WTC11 (cell line): ENCODE data around the gene ARHGAP8. TPM values are rescaled to one million over a fixed set of nuclear protein-coding genes. Genes with fewer than 3 reads are reported as not detected.
A peak's percentile ranks its signal among the peaks of the same experiment; 100 is the strongest.

Experiments
- ATAC-seq: fragments of 200-7000 bp; cut with Tn5 transposase; 2 replicates; pipeline ENCODE4 v1.10.0; 2021; ENCODE audit warnings: mild to moderate bottlenecking, moderate library complexity
- CTCF ChIA-PET: fragments of 300-600 bp; sonication (Branson Sonifier 250); formaldehyde crosslinking; loops from one replicate; lab custom pipeline; 2021; ENCODE audit warnings: antibody characterized with exemption; lab: Charles Lee
- POLR2A ChIA-PET: fragments of 350-600 bp; sonication (Branson Sonifier 250); formaldehyde crosslinking; loops from one replicate; lab custom pipeline; 2021; ENCODE audit warnings: antibody characterized with exemption; lab: Charles Lee
- DNase-seq: peaks from one replicate; pipeline ENCODE4 v3.0.0; 2021; ENCODE audit warnings: low spot score
- H3K27ac Mint-ChIP-seq: 2 replicates; pipeline ENCODE4 v1.8.0; 2021; ENCODE audit warnings: mixed read lengths
- H3K27me3 Mint-ChIP-seq: 2 replicates; pipeline ENCODE4 v1.8.0; 2021; ENCODE audit warnings: low read depth, mild to moderate bottlenecking, moderate library complexity, mixed read lengths
- H3K36me3 Mint-ChIP-seq: 2 replicates; pipeline ENCODE4 v1.8.0; 2021; ENCODE audit warnings: mixed read lengths
- H3K4me1 Mint-ChIP-seq: 2 replicates; pipeline ENCODE4 v1.8.0; 2022; ENCODE audit warnings: mixed read lengths
- H3K4me3 Mint-ChIP-seq: 2 replicates; pipeline ENCODE4 v1.8.0; 2021; ENCODE audit warnings: mild to moderate bottlenecking, moderate library complexity, mixed read lengths
- H3K9me3 Mint-ChIP-seq: 2 replicates; pipeline ENCODE4 v1.8.0; 2021; ENCODE audit warnings: mixed read lengths
- ATF6 ChIP-seq: sonication (generic); formaldehyde crosslinking; IDR thresholded peaks from 2 replicates; pipeline ENCODE4 v1.8.1; 2023; ENCODE audit warnings: mild to moderate bottlenecking, missing genetic modification reagents
- ESRRA ChIP-seq: sonication (generic); formaldehyde crosslinking; IDR thresholded peaks from 2 replicates; pipeline ENCODE4 v1.8.1; 2022; ENCODE audit warnings: mild to moderate bottlenecking, missing genetic modification reagents, borderline replicate concordance
- KAT7 ChIP-seq: sonication (generic); formaldehyde crosslinking; IDR thresholded peaks from 2 replicates; pipeline ENCODE4 v1.8.1; 2023; ENCODE audit warnings: missing genetic modification reagents, mild to moderate bottlenecking, borderline replicate concordance
- MYBL2 ChIP-seq: sonication (generic); formaldehyde crosslinking; IDR thresholded peaks from 2 replicates; pipeline ENCODE4 v1.8.1; 2023; ENCODE audit warnings: mild to moderate bottlenecking, moderate library complexity, missing genetic modification reagents
- NR2C2 ChIP-seq: sonication (generic); formaldehyde crosslinking; IDR thresholded peaks from 2 replicates; pipeline ENCODE4 v1.8.0; 2022; ENCODE audit warnings: mild to moderate bottlenecking, missing genetic modification reagents
- SMAD3 ChIP-seq: sonication (generic); formaldehyde crosslinking; IDR thresholded peaks from 2 replicates; pipeline ENCODE4 v1.8.0; 2022; ENCODE audit warnings: missing genetic modification reagents, mild to moderate bottlenecking, borderline replicate concordance
- SOX15 ChIP-seq: fragments of 250-450 bp; sonication (Bioruptor Pico); IDR thresholded peaks from 2 replicates; pipeline ENCODE4 v1.9.0; 2021; ENCODE audit warnings: mild to moderate bottlenecking
- TEAD4 ChIP-seq: sonication (generic); formaldehyde crosslinking; IDR thresholded peaks from 2 replicates; pipeline ENCODE4 v1.8.0; 2022; ENCODE audit warnings: mild to moderate bottlenecking, missing genetic modification reagents
- ZBTB21 ChIP-seq: sonication (generic); formaldehyde crosslinking; IDR thresholded peaks from 2 replicates; pipeline ENCODE4 v1.8.1; 2023; ENCODE audit warnings: mild to moderate bottlenecking, missing genetic modification reagents, borderline replicate concordance
- ZMAT4 ChIP-seq: fragments of 250-450 bp; sonication (Bioruptor Pico); IDR thresholded peaks from 2 replicates; pipeline ENCODE4 v1.9.0; 2021; ENCODE audit warnings: mild to moderate bottlenecking
- ZNF219 ChIP-seq: sonication (generic); formaldehyde crosslinking; IDR thresholded peaks from 2 replicates; pipeline ENCODE4 v1.8.0; 2023; ENCODE audit warnings: missing genetic modification reagents, mild to moderate bottlenecking, borderline replicate concordance
- ZNF232 ChIP-seq: sonication (generic); formaldehyde crosslinking; IDR thresholded peaks from 2 replicates; pipeline ENCODE4 v1.8.0; 2022; ENCODE audit warnings: mild to moderate bottlenecking, missing genetic modification reagents
- ZNF416 ChIP-seq: fragments of 250-450 bp; sonication (Bioruptor Pico); IDR thresholded peaks from 2 replicates; pipeline ENCODE4 v1.9.0; 2021; ENCODE audit warnings: mild to moderate bottlenecking, inconsistent platforms
- ZNF423 ChIP-seq: fragments of 250-450 bp; sonication (Bioruptor Pico); IDR thresholded peaks from 2 replicates; pipeline ENCODE4 v2.1.2; 2022; ENCODE audit warnings: mild to moderate bottlenecking, moderate library complexity
- total RNA-seq: library from RNA; stranded (reverse); gene quantifications from 3 replicates; pipeline ENCODE4 v1.2.3, GENCODE V29; 2021
- TF ChIP-seq, protein P1 (sequence below): sonication (generic); formaldehyde crosslinking; conservative IDR thresholded peaks from 2 replicates; pipeline ENCODE4 v1.8.1; 2023; ENCODE audit warnings: mild to moderate bottlenecking, low read depth, missing genetic modification reagents, moderate library complexity
- TF ChIP-seq, protein P2 (sequence below): sonication (generic); formaldehyde crosslinking; IDR thresholded peaks from 2 replicates; pipeline ENCODE4 v1.8.0; 2022; ENCODE audit warnings: missing genetic modification reagents
- TF ChIP-seq, protein P3 (sequence below): sonication (generic); formaldehyde crosslinking; IDR thresholded peaks from 2 replicates; pipeline ENCODE4 v1.8.0; 2022; ENCODE audit warnings: mild to moderate bottlenecking, missing genetic modification reagents

ARHGAP8 gene
- total RNA-seq, 1 experiment from 2014 or later: 61.4 TPM

- TF ChIP-seq ESRRA (CRISPR knock-in tag) (no peak), ZNF416 (CRISPR knock-in tag) (no peak), ZNF232 (no peak)
- TF ChIP-seq, protein P1, sequence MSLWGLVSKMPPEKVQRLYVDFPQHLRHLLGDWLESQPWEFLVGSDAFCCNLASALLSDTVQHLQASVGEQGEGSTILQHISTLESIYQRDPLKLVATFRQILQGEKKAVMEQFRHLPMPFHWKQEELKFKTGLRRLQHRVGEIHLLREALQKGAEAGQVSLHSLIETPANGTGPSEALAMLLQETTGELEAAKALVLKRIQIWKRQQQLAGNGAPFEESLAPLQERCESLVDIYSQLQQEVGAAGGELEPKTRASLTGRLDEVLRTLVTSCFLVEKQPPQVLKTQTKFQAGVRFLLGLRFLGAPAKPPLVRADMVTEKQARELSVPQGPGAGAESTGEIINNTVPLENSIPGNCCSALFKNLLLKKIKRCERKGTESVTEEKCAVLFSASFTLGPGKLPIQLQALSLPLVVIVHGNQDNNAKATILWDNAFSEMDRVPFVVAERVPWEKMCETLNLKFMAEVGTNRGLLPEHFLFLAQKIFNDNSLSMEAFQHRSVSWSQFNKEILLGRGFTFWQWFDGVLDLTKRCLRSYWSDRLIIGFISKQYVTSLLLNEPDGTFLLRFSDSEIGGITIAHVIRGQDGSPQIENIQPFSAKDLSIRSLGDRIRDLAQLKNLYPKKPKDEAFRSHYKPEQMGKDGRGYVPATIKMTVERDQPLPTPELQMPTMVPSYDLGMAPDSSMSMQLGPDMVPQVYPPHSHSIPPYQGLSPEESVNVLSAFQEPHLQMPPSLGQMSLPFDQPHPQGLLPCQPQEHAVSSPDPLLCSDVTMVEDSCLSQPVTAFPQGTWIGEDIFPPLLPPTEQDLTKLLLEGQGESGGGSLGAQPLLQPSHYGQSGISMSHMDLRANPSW (CRISPR knock-in tag): no peak
Measured at GRCh38 chr22:44871782-44872181, 119.4 kb downstream of the ARHGAP8 start (continued).

- H3K36me3 Mint-ChIP-seq: peaks cover 51% of the 10 kb centered on the region
- H3K9me3 Mint-ChIP-seq: peaks cover 23% of the 10 kb centered on the region
- no peaks in the 10 kb centered on the region for H3K4me1 Mint-ChIP-seq
- ATAC-seq: no peak
- H3K27ac Mint-ChIP-seq: no peak overlapping the region
- H3K27me3 Mint-ChIP-seq: no peaks in the 10 kb centered on the region; the same call in 1 of the 2 replicates
- ChIA-PET POLR2A (no interaction called here), CTCF (no interaction called here)
- TF ChIP-seq KAT7 (CRISPR knock-in tag): no peak
- TF ChIP-seq ZBTB21: no peak
- TF ChIP-seq MYBL2 (CRISPR knock-in tag): no peak
- TF ChIP-seq ZMAT4: no peak
- no peak for TF ChIP-seq NR2C2 (CRISPR knock-in tag)
- no peak for TF ChIP-seq TEAD4
- no peak for TF ChIP-seq ESRRA (CRISPR knock-in tag)
- no peak for TF ChIP-seq ZNF219 (CRISPR knock-in tag)
- TF ChIP-seq ZNF423 (CRISPR knock-in tag): no peak
- no peak overlapping the region for H3K4me3 Mint-ChIP-seq
- peak; percentile 4 for DNase-seq
Measured at GRCh38 chr22:44876921-44877320, 124.5 kb downstream of the ARHGAP8 start.

DNA sequence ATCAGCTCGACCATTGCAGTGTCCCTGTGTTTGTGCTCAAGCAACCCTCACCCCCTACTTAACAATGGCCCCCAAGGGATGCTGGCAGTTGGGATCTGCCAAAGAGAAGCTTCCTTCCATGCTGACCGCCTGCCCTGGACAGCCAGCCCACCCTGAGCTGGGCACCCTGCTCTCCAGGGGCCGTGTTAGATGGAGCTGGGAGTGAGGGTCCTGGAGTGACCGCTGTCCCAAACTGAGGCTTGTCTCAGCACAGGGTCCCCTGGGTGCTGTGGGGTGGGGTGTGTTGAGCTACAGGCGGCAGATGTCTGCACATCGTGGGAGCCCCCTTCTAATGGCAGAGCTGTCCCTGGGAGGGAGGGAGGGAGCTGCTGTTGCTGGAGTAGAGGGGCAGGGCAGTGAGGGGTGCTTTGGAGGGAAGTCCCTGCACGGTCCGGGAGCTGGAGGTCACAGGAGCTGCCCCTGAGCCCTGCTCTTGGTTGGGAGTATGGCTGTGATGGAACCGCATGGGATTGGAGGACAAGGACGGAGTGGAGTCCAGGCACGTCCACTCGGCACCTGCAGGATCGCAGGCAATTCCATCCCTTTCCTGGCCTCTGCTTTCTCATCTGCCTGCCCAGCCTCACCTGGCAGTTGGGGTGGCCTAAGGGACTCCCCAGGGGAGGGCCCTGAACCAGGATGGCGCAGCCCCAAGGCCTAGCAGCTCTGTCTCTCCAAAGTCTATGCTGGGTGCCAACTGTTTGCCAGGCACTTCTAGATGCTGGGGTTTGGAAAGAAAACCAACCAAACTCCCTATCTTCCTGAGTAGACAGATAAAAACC is 126.3 kb downstream of the ARHGAP8 start:
- TF ChIP-seq TEAD4: no peak
- TF ChIP-seq, protein P2, sequence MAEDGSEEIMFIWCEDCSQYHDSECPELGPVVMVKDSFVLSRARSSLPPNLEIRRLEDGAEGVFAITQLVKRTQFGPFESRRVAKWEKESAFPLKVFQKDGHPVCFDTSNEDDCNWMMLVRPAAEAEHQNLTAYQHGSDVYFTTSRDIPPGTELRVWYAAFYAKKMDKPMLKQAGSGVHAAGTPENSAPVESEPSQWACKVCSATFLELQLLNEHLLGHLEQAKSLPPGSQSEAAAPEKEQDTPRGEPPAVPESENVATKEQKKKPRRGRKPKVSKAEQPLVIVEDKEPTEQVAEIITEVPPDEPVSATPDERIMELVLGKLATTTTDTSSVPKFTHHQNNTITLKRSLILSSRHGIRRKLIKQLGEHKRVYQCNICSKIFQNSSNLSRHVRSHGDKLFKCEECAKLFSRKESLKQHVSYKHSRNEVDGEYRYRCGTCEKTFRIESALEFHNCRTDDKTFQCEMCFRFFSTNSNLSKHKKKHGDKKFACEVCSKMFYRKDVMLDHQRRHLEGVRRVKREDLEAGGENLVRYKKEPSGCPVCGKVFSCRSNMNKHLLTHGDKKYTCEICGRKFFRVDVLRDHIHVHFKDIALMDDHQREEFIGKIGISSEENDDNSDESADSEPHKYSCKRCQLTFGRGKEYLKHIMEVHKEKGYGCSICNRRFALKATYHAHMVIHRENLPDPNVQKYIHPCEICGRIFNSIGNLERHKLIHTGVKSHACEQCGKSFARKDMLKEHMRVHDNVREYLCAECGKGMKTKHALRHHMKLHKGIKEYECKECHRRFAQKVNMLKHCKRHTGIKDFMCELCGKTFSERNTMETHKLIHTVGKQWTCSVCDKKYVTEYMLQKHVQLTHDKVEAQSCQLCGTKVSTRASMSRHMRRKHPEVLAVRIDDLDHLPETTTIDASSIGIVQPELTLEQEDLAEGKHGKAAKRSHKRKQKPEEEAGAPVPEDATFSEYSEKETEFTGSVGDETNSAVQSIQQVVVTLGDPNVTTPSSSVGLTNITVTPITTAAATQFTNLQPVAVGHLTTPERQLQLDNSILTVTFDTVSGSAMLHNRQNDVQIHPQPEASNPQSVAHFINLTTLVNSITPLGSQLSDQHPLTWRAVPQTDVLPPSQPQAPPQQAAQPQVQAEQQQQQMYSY (CRISPR knock-in tag): no peak
- TF ChIP-seq SMAD3 (CRISPR knock-in tag): no peak
- no peak for TF ChIP-seq ZMAT4
- TF ChIP-seq SOX15 (CRISPR knock-in tag): no peak
- TF ChIP-seq MYBL2 (CRISPR knock-in tag): no peak
- TF ChIP-seq ATF6 (CRISPR knock-in tag): no peak
- TF ChIP-seq ZBTB21: no peak
- TF ChIP-seq, protein P3, sequence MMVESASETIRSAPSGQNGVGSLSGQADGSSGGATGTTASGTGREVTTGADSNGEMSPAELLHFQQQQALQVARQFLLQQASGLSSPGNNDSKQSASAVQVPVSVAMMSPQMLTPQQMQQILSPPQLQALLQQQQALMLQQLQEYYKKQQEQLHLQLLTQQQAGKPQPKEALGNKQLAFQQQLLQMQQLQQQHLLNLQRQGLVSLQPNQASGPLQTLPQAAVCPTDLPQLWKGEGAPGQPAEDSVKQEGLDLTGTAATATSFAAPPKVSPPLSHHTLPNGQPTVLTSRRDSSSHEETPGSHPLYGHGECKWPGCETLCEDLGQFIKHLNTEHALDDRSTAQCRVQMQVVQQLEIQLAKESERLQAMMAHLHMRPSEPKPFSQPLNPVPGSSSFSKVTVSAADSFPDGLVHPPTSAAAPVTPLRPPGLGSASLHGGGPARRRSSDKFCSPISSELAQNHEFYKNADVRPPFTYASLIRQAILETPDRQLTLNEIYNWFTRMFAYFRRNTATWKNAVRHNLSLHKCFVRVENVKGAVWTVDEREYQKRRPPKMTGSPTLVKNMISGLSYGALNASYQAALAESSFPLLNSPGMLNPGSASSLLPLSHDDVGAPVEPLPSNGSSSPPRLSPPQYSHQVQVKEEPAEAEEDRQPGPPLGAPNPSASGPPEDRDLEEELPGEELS: no peak
- Mint-ChIP-seq H3K27ac (no peak overlapping the region), H3K9me3 (peaks cover 22% of the 10 kb centered on the region), H3K27me3 (no peaks in the 10 kb centered on the region; the same call in 1 of the 2 replicates), H3K4me1 (no peaks in the 10 kb centered on the region), H3K4me3 (no peak overlapping the region), H3K36me3 (peaks cover 45% of the 10 kb centered on the region)
- CTCF ChIA-PET: no interaction called here
- POLR2A ChIA-PET: no interaction called here
- ATAC-seq (no peak), DNase-seq (no peak)
